GM18873 (cell line): ENCODE results near the gene BBOX1.
"Not testable (repeated sequence)": the region's sequence is repeated elsewhere in the genome, so short reads cannot be mapped to it uniquely, and the experiment has no call there.

Experiments used
- ATAC-seq: cut with Tn5 transposase; IDR thresholded peaks from one replicate; pipeline ENCODE4 v1.9.1; 2021; ENCODE audit warnings: mild to moderate bottlenecking, moderate library complexity, moderate number of reproducible peaks; ENCODE audit not compliant: unreplicated experiment, low FRiP score

BBOX1 gene

GRCh38 chr11:27040302-27041115 lies at the start of gene BBOX1:
Gene BBOX1 (plus strand): TSS chr11:27040815. CDS start chr11:27055431, 14,616 bp downstream.
- no peak for ATAC-seq

GRCh38 chr11:26992031-26992541 lies 48.5 kb upstream of the BBOX1 start:
- no peak for ATAC-seq

GRCh38 chr11:26993965-26994457 lies 46.6 kb upstream of the BBOX1 start, which contains the start of gene FIBIN:
Gene FIBIN (plus strand): TSS chr11:26994112. CDS start chr11:26994527, 415 bp downstream.
- ATAC-seq, result no peak

GRCh38 chr11:26994631-26995095 lies 46.0 kb upstream of the BBOX1 start:
- ATAC-seq, result no peak

GRCh38 chr11:26995701-26996460 lies 44.7 kb upstream of the BBOX1 start:
- no peak for ATAC-seq

GRCh38 chr11:26997378-26997777 lies 43.2 kb upstream of the BBOX1 start:
- no peak for ATAC-seq

- ATAC-seq, result not testable (repeated sequence)
Observed at GRCh38 chr11:27001136-27001730, 39.4 kb upstream of the BBOX1 start.

- no peak for ATAC-seq
Observed at GRCh38 chr11:27002431-27002830, 38.2 kb upstream of the BBOX1 start.

GRCh38 chr11:27002838-27003237 lies 37.8 kb upstream of the BBOX1 start:
- no peak for ATAC-seq

GRCh38 chr11:27004103-27004502 lies 36.5 kb upstream of the BBOX1 start:
- no peak for ATAC-seq

- ATAC-seq, result no peak
Observed at GRCh38 chr11:27008811-27009535, 31.6 kb upstream of the BBOX1 start.

- ATAC-seq, result no peak
Observed at GRCh38 chr11:27011560-27012233, 28.9 kb upstream of the BBOX1 start.

- ATAC-seq, result no peak
Observed at GRCh38 chr11:27012234-27012921, 28.2 kb upstream of the BBOX1 start.

- no peak for ATAC-seq
Observed at GRCh38 chr11:27013781-27014361, 26.7 kb upstream of the BBOX1 start.

GRCh38 chr11:27018902-27019529 lies 21.6 kb upstream of the BBOX1 start:
- ATAC-seq, result no peak

- ATAC-seq, result no peak
Observed at GRCh38 chr11:27020751-27021150, 19.9 kb upstream of the BBOX1 start.

GRCh38 chr11:27022659-27023251 lies 17.9 kb upstream of the BBOX1 start:
- no peak for ATAC-seq

GRCh38 chr11:27024865-27025264 lies 15.8 kb upstream of the BBOX1 start:
- ATAC-seq, result no peak
